Measurements from ENCODE around the gene CXCR1.

DNA sequence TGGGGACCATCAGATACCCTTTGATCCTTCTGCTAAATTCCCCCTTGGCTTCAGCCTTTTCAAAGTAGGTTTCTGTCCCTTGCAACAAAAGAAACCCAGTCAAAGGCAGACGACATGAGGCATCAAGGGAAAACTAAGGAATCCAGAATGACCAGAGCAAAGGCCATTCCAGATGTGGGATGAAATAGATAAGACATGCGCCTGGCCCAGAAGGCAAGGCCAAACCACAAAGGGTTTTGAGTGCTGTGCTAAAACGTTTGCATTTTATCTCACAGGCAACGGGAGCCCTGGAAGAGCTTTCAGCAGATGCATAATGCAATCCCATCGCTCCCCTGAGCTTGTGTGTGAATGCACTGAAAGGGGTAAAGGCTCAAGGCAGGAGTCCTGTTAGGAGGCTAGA is 17.7 kb downstream of the CXCR1 start:
- TF ChIP-seq, protein P1, sequence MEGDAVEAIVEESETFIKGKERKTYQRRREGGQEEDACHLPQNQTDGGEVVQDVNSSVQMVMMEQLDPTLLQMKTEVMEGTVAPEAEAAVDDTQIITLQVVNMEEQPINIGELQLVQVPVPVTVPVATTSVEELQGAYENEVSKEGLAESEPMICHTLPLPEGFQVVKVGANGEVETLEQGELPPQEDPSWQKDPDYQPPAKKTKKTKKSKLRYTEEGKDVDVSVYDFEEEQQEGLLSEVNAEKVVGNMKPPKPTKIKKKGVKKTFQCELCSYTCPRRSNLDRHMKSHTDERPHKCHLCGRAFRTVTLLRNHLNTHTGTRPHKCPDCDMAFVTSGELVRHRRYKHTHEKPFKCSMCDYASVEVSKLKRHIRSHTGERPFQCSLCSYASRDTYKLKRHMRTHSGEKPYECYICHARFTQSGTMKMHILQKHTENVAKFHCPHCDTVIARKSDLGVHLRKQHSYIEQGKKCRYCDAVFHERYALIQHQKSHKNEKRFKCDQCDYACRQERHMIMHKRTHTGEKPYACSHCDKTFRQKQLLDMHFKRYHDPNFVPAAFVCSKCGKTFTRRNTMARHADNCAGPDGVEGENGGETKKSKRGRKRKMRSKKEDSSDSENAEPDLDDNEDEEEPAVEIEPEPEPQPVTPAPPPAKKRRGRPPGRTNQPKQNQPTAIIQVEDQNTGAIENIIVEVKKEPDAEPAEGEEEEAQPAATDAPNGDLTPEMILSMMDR (IDR thresholded peaks at IDR 0.05) = no peak
- no peak for TF ChIP-seq POLR2A (IDR thresholded peaks at IDR 0.05)
- TF ChIP-seq POLR2AphosphoS5 (IDR thresholded peaks at IDR 0.05) = no peak
- TF ChIP-seq EP300 (IDR thresholded peaks at IDR 0.05) = no peak

All from gastroesophageal sphincter (tissue), 3 donors.